Stimulated activated CD8-positive, alpha-beta memory T cell treated with anti-CD3 and anti-CD28 coated beads, Interleukin-4, amount 100 ng/mL, for 48 hours (primary cell): ENCODE results near the gene CCNG2.
A peak's percentile ranks its signal among the peaks of the same experiment; 100 is the strongest.

Experiments used
- DNase-seq: peaks from one replicate; pipeline ENCODE4 v3.0.0-alpha.2; 2020

The CCNG2 gene

GRCh38 chr4:77179519-77179918, 22.5 kb downstream of the CCNG2 start:
- no peak for DNase-seq

GRCh38 chr4:77181720-77182119, 24.7 kb downstream of the CCNG2 start:
- no peak for DNase-seq

GRCh38 chr4:77183777-77184420, 26.9 kb downstream of the CCNG2 start:
- DNase-seq: no peak

- DNase-seq: no peak
Measured at GRCh38 chr4:77184974-77185373, 28.0 kb downstream of the CCNG2 start.

GRCh38 chr4:77185686-77186085, 28.7 kb downstream of the CCNG2 start:
- DNase-seq: no peak

GRCh38 chr4:77187322-77187721, 30.3 kb downstream of the CCNG2 start:
- DNase-seq: no peak

GRCh38 chr4:77188498-77189220, 31.7 kb downstream of the CCNG2 start:
- no peak for DNase-seq

- DNase-seq: no peak
Measured at GRCh38 chr4:77189412-77189811, 32.4 kb downstream of the CCNG2 start.

GRCh38 chr4:77190053-77190452, 33.0 kb downstream of the CCNG2 start:
- no peak for DNase-seq

GRCh38 chr4:77193046-77193445, 36.0 kb downstream of the CCNG2 start:
- DNase-seq: no peak

- peak; percentile 82 for DNase-seq
Measured at GRCh38 chr4:77193511-77194102, 36.6 kb downstream of the CCNG2 start.

- peak; percentile 29 for DNase-seq
Measured at GRCh38 chr4:77194366-77194765, 37.4 kb downstream of the CCNG2 start.

- DNase-seq: no peak
Measured at GRCh38 chr4:77194989-77195388, 38.0 kb downstream of the CCNG2 start.

- peak; percentile 36 for DNase-seq
Measured at GRCh38 chr4:77196866-77197265, 39.9 kb downstream of the CCNG2 start.

- no peak for DNase-seq
Measured at GRCh38 chr4:77197361-77197760, 40.4 kb downstream of the CCNG2 start.

- no peak for DNase-seq
Measured at GRCh38 chr4:77197831-77198230, 40.8 kb downstream of the CCNG2 start.

GRCh38 chr4:77199276-77199675, 42.3 kb downstream of the CCNG2 start:
- DNase-seq: no peak

- no peak for DNase-seq
Measured at GRCh38 chr4:77199701-77200100, 42.7 kb downstream of the CCNG2 start.

GRCh38 chr4:77201343-77201742, 44.3 kb downstream of the CCNG2 start:
- DNase-seq: no peak

- no peak for DNase-seq
Measured at GRCh38 chr4:77201857-77202256, 44.9 kb downstream of the CCNG2 start.

GRCh38 chr4:77202491-77202890, 45.5 kb downstream of the CCNG2 start:
- DNase-seq: no peak

GRCh38 chr4:77203380-77204197, 46.6 kb downstream of the CCNG2 start:
- DNase-seq: peak; percentile 71

- no peak for DNase-seq
Measured at GRCh38 chr4:77204621-77205020, 47.6 kb downstream of the CCNG2 start.
